Measurements from ENCODE around the gene RNU6-9. TPM values are rescaled to one million over a fixed set of nuclear protein-coding genes. Genes with fewer than 3 reads are reported as not detected.

RNU6-9 gene
- total and polyA plus RNA-seq, 2 donors (not counting 1 experiment from before 2014, with no cell fraction given): not detected

DNA sequence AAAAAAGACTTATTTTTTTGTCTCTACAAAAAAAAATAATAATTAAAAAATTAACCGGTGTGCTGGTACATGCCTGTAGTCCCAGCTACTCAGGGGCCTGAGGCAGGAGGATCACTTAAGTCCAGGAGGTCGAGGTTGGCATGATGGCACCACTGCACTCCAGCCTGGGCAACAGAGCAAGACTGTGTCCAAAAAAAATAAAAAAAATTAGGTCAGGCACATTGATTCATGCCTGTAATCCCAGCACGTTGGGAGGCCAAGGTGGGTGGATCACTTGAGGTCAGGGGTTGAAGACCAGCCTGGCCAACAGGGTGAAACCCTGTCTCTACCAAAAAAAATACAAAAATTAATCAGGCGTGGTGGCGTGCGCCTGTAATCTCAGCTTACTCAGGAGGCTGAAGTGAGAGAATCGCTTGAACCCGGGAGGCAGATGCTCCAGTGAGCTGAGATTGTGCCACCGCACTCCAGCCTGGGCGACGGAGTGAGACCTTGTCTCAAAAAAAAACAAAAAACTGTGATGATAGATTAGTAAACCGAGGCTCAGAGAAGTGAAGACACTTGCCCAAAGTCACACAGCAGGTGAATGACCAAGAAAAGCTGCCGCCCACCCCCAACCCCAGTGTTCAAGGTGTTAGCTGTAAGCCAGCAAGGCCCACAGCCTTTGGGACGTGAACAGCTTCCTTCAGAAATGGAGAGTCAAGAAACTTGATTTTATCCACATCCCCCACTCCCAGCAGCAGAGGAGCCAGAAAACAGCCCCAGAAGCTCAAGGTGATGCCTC is 9.4 kb downstream of the RNU6-9 start:
- 92% methylated on average over 10 of the region's 14 CpGs for WGBS (ENCODE audit: insufficient coverage)
- H3K79me2 ChIP-seq (ENCODE audit: control insufficient read depth, insufficient read depth, low read length): peaks cover 56% of the 10 kb centered on the region

More for the DNA sequence above, 9.4 kb downstream of the RNU6-9 start:
- H3K4me1 ChIP-seq (ENCODE audit: control insufficient read depth in 2 of 2, insufficient read depth in 2 of 2, low read length in 2 of 2): peaks cover 20 to 35% of the 10 kb centered on the region in 2 donors
- H3K4me3 ChIP-seq (ENCODE audit: control extremely low read depth in 1 of 5, extremely low read depth in 1 of 5, insufficient read depth in 1 of 5, low read depth in 2 of 5, low read length in 4 of 5): no peak overlapping the region
- ATAC-seq (ENCODE audit: low read depth): no peak
- ChIA-PET CTCF (interaction anchor here (0.7 to 0.9 kb wide), 4 partner anchors 10 to 80 kb away, joined by 3 read pairs; partner anchors contain the start of gene MED16), POLR2A (interaction anchor here (1.2 to 1.5 kb wide), 2 partner anchors 9 to 10 kb away, joined by 4 to 5 read pairs; partner anchors contain the start of genes MED16 and RNU6-9)
- Mint-ChIP-seq H3K4me1 (peaks cover 43% of the 10 kb centered on the region), H3K27ac (no peak overlapping the region), H3K9me3 (ENCODE audit: insufficient read depth) (no peaks in the 10 kb centered on the region), H3K4me3 (no peak overlapping the region), H3K27me3 (no peaks in the 10 kb centered on the region)
- no peak overlapping the region for H3K4me2 ChIP-seq (replicated peaks; ENCODE audit: low read depth, low read length, poor library complexity, severe bottlenecking)
- no peak overlapping the region for H3K9ac ChIP-seq (ENCODE audit: low read length)
- no peaks in the 10 kb centered on the region for H3K27me3 ChIP-seq (replicated peaks in 1 of 4; ENCODE audit: control extremely low read depth in 1 of 4, control insufficient read depth in 3 of 4, insufficient read depth in 4 of 4, low read length in 3 of 4)
- H2AFZ ChIP-seq (ENCODE audit: insufficient read depth, low read depth, low read length, poor library complexity, severe bottlenecking): no peak overlapping the region
- peaks cover 0 to 48% of the 10 kb centered on the region in 2 experiments for H3K36me3 ChIP-seq (replicated peaks in 1 of 2; ENCODE audit: control extremely low read depth in 1 of 2, control insufficient read depth in 1 of 2, extremely low read depth in 1 of 2, insufficient read depth in 2 of 2, low read length in 1 of 2)
- H4K20me1 ChIP-seq (ENCODE audit: control insufficient read depth, insufficient read depth, low read length, poor library complexity, severe bottlenecking): peaks cover 57% of the 10 kb centered on the region
- intact Hi-C loops (cut with micrococcal nuclease): no loop called here
- DNase-seq: no peak
- H3K27ac ChIP-seq (ENCODE audit: low read length in 2 of 2): no peak overlapping the region
- no peak for TF ChIP-seq EZH2 (IDR thresholded peaks at IDR 0.05; ENCODE audit: borderline replicate concordance, insufficient read depth, low read depth, low read length, poor library complexity, severe bottlenecking)
- TF ChIP-seq, protein P1, sequence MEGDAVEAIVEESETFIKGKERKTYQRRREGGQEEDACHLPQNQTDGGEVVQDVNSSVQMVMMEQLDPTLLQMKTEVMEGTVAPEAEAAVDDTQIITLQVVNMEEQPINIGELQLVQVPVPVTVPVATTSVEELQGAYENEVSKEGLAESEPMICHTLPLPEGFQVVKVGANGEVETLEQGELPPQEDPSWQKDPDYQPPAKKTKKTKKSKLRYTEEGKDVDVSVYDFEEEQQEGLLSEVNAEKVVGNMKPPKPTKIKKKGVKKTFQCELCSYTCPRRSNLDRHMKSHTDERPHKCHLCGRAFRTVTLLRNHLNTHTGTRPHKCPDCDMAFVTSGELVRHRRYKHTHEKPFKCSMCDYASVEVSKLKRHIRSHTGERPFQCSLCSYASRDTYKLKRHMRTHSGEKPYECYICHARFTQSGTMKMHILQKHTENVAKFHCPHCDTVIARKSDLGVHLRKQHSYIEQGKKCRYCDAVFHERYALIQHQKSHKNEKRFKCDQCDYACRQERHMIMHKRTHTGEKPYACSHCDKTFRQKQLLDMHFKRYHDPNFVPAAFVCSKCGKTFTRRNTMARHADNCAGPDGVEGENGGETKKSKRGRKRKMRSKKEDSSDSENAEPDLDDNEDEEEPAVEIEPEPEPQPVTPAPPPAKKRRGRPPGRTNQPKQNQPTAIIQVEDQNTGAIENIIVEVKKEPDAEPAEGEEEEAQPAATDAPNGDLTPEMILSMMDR (IDR thresholded peaks at IDR 0.05): no peak
- H3K9me3 ChIP-seq (ENCODE audit: control extremely low read depth in 1 of 3, control insufficient read depth in 2 of 3, insufficient read depth in 1 of 3, low read length in 2 of 3): peaks cover 0 to 4% (median 0%) of the 10 kb centered on the region in 3 donors

Data from B cell (primary cell).